ENCODE data around the gene SHROOM4. TPM values are rescaled to one million over a fixed set of nuclear protein-coding genes. Genes with fewer than 3 reads are reported as not detected.

The SHROOM4 gene
- total RNA-seq, 1 donor = 0.43 TPM

DNA sequence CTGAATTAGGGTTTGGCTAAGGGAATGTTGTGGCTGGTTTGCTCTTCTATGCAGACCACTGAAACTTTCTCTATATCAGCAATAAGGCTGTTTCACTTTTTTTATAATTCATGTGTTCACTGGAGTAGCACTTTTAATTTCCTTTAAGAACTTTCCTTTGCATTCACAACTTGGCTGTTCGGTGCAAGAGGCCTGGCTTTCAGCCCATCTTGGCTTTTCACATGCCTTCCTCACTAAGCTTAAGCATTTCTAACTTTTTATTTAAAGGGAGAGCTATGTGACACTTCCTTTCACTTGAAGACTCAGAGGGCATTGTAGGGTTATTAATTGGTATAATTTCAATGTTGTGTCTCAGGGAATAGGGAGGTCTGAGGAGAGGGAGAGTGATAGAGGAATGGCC is 142.3 kb downstream of the SHROOM4 start:
- no peak for DNase-seq (ENCODE audit: low read depth)
- TF ChIP-seq, protein P1, sequence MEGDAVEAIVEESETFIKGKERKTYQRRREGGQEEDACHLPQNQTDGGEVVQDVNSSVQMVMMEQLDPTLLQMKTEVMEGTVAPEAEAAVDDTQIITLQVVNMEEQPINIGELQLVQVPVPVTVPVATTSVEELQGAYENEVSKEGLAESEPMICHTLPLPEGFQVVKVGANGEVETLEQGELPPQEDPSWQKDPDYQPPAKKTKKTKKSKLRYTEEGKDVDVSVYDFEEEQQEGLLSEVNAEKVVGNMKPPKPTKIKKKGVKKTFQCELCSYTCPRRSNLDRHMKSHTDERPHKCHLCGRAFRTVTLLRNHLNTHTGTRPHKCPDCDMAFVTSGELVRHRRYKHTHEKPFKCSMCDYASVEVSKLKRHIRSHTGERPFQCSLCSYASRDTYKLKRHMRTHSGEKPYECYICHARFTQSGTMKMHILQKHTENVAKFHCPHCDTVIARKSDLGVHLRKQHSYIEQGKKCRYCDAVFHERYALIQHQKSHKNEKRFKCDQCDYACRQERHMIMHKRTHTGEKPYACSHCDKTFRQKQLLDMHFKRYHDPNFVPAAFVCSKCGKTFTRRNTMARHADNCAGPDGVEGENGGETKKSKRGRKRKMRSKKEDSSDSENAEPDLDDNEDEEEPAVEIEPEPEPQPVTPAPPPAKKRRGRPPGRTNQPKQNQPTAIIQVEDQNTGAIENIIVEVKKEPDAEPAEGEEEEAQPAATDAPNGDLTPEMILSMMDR (IDR thresholded peaks at IDR 0.05; ENCODE audit: insufficient read depth, low read depth, low read length) = no peak
- H3K4me3 ChIP-seq (ENCODE audit: low read depth, low read length) = no peak overlapping the region

DNA sequence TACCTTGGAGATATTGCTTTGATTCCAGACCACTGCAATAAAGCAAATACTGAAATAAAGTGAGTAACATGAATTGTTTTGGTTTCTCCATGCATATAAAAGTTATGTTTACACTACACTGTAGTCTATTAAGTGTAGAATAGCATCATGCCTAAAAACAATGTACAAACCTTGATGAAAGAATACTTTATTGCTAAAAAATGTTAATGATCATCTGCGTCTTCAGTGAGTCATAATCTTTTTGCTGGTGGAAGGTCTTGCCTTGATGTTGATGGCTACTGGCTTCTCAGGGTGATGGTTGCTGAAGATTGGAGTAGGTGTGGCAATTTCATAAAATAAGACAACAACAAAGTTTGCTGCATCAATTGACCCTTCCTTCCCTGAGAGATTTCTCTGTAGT is 145.1 kb downstream of the SHROOM4 start:
- DNase-seq (ENCODE audit: low read depth) = no peak
- H3K4me3 ChIP-seq (ENCODE audit: low read depth, low read length) = no peak overlapping the region
- TF ChIP-seq, protein P1 (IDR thresholded peaks at IDR 0.05; ENCODE audit: insufficient read depth, low read depth, low read length) = no peak

DNA sequence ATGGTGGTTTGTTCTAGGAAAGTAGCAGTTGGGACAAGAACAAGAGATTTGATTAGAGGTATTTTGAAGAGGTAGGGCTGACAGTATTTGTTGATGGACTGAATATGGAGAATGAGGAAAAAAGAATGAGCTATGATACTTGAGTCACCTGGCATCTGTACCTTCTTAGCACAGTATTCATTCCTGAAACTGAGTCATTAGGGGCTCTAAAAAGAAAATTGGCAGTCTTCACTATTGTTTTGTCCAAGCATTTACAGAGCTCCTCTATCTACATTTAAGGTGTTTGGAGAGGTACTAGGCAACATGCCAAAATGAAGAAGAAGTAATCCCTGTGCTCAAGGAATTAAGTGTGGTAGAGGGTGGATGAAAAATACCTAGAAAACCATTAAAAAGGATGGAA is 165.8 kb downstream of the SHROOM4 start:
- no peak overlapping the region for H3K4me3 ChIP-seq (ENCODE audit: low read depth, low read length)
- TF ChIP-seq, protein P1 (IDR thresholded peaks at IDR 0.05; ENCODE audit: insufficient read depth, low read depth, low read length) = no peak
- DNase-seq (ENCODE audit: low read depth) = no peak

DNA sequence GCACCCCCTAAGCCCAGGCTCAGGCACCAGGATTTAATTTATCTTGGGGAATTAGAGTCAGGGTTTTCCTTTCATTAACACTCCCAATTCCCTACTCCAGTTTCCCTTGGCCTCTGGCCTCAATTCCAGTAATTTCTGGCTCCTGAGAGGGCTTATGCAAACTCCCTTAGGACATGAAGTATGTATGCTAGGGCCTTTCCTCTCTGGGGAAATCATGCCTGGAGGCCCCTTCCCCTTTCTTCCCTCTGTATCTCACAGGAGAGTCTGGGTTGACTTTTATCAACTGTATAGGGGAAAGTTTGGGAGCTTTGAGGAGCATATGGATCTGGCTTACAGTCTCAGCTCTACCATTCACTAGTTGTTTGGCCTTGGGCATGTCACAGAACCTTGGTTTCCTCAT is 169.5 kb downstream of the SHROOM4 start:
- TF ChIP-seq, protein P1 (IDR thresholded peaks at IDR 0.05; ENCODE audit: insufficient read depth, low read depth, low read length) = no peak
- no peak overlapping the region for H3K4me3 ChIP-seq (ENCODE audit: low read depth, low read length)
- DNase-seq (ENCODE audit: low read depth) = no peak

DNA sequence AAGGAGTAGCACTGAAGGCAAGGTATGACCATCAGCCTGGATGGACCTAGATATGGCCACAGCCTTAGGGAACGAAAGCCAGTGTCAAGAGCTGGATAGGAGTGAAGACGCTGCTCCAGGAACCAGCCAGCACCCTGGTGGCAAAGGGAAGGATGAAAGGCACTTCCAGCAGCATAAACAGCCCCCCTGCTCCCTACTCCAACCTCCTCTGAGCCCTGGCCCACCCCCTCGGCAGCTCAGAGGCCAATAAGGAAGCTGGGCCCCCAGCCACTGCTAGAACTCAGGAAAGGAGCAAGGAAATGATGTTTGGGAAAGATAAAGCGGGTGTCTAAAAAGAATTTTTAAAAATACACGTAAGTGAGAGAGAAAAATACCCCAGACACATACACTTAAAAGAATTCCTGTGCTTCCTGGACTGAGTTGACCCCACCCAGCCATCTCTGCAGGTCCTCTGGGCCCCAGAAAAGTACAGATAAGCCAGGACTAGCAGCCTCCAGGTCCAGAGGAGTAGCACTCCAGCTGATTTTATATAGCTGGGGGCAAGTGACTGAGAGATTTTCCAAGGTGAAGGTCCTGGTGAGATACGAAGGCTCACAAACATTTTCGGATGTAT is 170.4 kb downstream of the SHROOM4 start:
- no peak overlapping the region for H3K4me3 ChIP-seq (ENCODE audit: low read depth, low read length)
- DNase-seq (ENCODE audit: low read depth) = no peak
- TF ChIP-seq, protein P1 (IDR thresholded peaks at IDR 0.05; ENCODE audit: insufficient read depth, low read depth, low read length) = no peak

DNA sequence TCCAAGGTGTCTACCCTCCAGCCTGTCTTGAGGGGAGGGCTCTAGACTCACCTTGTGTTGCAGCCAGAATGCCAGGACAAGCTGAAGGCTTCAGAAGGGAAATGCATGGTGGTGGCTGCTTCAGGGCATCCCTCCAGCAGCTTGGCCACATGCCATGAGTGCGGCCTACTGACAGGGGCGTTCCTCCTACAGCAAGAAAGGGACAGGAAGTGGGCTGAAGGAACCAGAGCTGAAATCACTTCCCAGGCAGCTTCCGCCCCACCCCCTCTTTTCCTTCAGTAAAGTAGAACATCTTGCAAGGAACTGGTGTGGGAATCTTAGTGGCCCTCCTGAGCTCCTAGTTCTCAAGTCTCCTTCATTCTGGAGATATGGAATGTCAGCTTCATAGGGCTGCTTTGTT is 175.9 kb downstream of the SHROOM4 start:
- no peak overlapping the region for H3K4me3 ChIP-seq (ENCODE audit: low read depth, low read length)
- TF ChIP-seq, protein P1 (IDR thresholded peaks at IDR 0.05; ENCODE audit: insufficient read depth, low read depth, low read length) = no peak
- no peak for DNase-seq (ENCODE audit: low read depth)

DNA sequence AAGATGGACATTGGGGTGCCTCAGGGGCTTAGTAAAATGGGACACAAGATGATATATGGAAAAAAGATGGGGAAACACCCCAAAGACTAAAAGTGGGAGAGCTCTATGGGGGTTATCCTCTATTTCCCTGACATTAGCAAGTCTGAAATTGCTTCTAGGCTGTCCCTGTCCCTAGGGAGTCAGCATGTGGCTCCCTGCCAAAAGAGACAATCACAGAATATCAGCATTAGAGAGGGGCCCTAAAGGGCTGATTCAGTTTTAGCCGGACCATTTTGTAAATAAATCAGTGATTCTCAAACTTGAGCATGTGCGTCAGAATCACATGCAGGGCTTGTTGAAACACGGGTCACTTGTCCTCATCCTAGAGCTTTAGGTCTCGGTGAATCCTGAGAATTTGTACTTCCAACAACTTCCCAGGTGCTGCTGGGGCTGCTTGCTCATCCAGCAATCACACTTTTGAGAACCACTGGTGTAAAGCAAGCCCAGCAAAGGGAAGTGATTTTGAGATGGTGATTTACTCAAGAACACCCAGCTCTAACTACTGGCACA is 178.1 kb downstream of the SHROOM4 start:
- TF ChIP-seq, protein P1 (IDR thresholded peaks at IDR 0.05; ENCODE audit: insufficient read depth, low read depth, low read length) = no peak
- no peak for DNase-seq (ENCODE audit: low read depth)
- no peak overlapping the region for H3K4me3 ChIP-seq (ENCODE audit: low read depth, low read length)
